ENCODE measurements around the gene FRMD7. TPM values are rescaled to one million over a fixed set of nuclear protein-coding genes. Genes with fewer than 3 reads are reported as not detected.

FRMD7 gene
- total RNA-seq, 1 experiment from 2014 or later = not detected

- Histone ChIP-seq H3K4ac (ENCODE audit: low read depth, low read length) (no peak overlapping the region), H3T11ph (ENCODE audit: low read length) (no peak overlapping the region), H3K23me2 (ENCODE audit: insufficient read length, low read depth, low read length, poor library complexity, severe bottlenecking) (no peaks in the 10 kb centered on the region), H4K20me1 (ENCODE audit: control insufficient read depth, insufficient read depth, insufficient read length) (no peaks in the 10 kb centered on the region), H3K14ac (ENCODE audit: insufficient read depth, low read length) (no peak overlapping the region), H2BK5ac (ENCODE audit: insufficient read length, low read length) (no peak overlapping the region), H3K4me1 (ENCODE audit: insufficient read depth, low read length) (no peaks in the 10 kb centered on the region), H3K56ac (ENCODE audit: insufficient read length, low read depth, low read length) (no peak overlapping the region), H4K8ac (replicated peaks; ENCODE audit: insufficient read length, low read depth, low read length) (no peak overlapping the region), H3K27me3 (ENCODE audit: insufficient read depth, low read length) (no peaks in the 10 kb centered on the region), H3K23ac (ENCODE audit: insufficient read length, low read depth, low read length) (no peak overlapping the region), H3K79me2 (ENCODE audit: insufficient read depth, low read length) (no peaks in the 10 kb centered on the region), H3K9ac (ENCODE audit: extremely low read depth, insufficient read length, low read length) (no peak overlapping the region), H3K9me3 (ENCODE audit: control insufficient read depth, low read depth, low read length) (no peaks in the 10 kb centered on the region), H2BK120ac (ENCODE audit: low read depth, low read length, poor library complexity, severe bottlenecking) (no peak overlapping the region), H4K91ac (ENCODE audit: insufficient read length, low read depth, low read length) (no peak overlapping the region), H2BK15ac (ENCODE audit: low read depth, low read length) (no peak overlapping the region), H2BK20ac (ENCODE audit: low read depth, low read length, poor library complexity, severe bottlenecking) (no peak overlapping the region), H3K27ac (ENCODE audit: insufficient read length, low read depth, low read length) (no peak overlapping the region), H3K18ac (ENCODE audit: insufficient read length, low read depth, low read length) (no peak overlapping the region), H2BK12ac (ENCODE audit: insufficient read length, low read depth, low read length) (no peak overlapping the region), H4K5ac (ENCODE audit: insufficient read length, low read depth, low read length) (no peak overlapping the region), H2AK5ac (ENCODE audit: insufficient read length, low read length) (no peak overlapping the region), H3K4me2 (ENCODE audit: insufficient read depth, insufficient read length, low read length) (no peak overlapping the region), H2AFZ (ENCODE audit: low read length) (no peak overlapping the region), H3K79me1 (ENCODE audit: insufficient read depth, low read depth, low read length, poor library complexity, severe bottlenecking) (no peaks in the 10 kb centered on the region)
- Mint-ChIP-seq H3K9me3 (no peaks in the 10 kb centered on the region), H3K27me3 (ENCODE audit: low read depth) (peaks cover 4% of the 10 kb centered on the region; the same call in 1 of the 2 replicates), H3K4me1 (peaks cover 0 to 7% of the 10 kb centered on the region in 2 experiments; a peak in 2 of 4 replicates), H3K36me3 (ENCODE audit: insufficient read depth in 1 of 3, low read depth in 3 of 3) (no peaks in the 10 kb centered on the region), H3K4me3 (no peak overlapping the region), H3K27ac (no peak overlapping the region; a peak in 1 of 7 replicates)
- DNase-seq = no peak
- WGBS (ENCODE audit: extremely low coverage, insufficient read length, low lambda C conversion rate) = no CpG with 5 or more reads among the region's 4 CpGs
- TF ChIP-seq, protein P1, sequence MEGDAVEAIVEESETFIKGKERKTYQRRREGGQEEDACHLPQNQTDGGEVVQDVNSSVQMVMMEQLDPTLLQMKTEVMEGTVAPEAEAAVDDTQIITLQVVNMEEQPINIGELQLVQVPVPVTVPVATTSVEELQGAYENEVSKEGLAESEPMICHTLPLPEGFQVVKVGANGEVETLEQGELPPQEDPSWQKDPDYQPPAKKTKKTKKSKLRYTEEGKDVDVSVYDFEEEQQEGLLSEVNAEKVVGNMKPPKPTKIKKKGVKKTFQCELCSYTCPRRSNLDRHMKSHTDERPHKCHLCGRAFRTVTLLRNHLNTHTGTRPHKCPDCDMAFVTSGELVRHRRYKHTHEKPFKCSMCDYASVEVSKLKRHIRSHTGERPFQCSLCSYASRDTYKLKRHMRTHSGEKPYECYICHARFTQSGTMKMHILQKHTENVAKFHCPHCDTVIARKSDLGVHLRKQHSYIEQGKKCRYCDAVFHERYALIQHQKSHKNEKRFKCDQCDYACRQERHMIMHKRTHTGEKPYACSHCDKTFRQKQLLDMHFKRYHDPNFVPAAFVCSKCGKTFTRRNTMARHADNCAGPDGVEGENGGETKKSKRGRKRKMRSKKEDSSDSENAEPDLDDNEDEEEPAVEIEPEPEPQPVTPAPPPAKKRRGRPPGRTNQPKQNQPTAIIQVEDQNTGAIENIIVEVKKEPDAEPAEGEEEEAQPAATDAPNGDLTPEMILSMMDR (conservative IDR thresholded peaks at IDR 0.05) = no peak
Observed at GRCh38 chrX:132093239-132093860, 34.5 kb downstream of the FRMD7 start.
